GM18517 (cell line): ENCODE results near the gene SAP30.

ENCODE experiments used
- ATAC-seq: cut with Tn5 transposase; IDR thresholded peaks from one replicate; pipeline ENCODE4 v1.9.1; 2021; ENCODE audit warnings: mild to moderate bottlenecking, moderate library complexity; ENCODE audit not compliant: unreplicated experiment

SAP30 gene

DNA sequence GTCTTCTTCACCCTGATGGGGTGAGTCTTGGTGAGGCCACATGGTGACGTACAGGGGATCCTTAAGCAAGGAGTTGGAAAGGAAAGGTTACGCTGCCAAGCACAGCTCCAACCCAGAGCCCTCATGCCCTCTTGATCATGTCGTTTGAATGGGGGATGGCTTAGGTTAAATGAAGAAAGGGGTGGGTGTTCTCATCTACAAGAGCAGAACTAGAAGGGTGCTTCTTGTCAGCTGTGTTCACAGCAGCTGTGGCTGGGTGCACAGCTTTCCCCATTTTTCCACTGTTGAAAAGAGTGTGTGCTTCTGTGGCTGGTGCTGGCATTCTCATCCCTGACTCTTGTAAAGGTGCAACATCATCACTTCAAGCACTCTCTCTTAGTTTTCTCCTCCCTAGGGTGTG is 43.7 kb downstream of the SAP30 start:
- no peak for ATAC-seq

DNA sequence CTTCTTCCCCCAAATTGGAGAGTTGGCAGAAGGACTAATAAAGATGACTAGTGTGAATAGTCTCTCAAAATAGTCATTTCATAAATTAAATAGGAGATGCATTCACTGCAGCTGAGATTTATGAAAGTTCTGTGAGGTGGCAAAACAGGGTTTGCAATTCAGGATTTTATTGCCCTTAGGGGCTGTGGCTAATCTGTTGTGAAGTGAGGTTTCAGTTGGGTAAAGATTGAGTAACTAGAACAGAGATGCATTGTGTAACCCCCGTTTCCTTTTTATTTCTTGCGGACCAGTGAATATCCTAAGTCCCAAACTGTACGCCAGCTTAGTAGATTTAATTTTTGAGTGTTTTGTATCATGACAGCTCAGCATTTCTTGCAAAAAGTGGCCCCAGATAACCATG is 44.3 kb downstream of the SAP30 start:
- ATAC-seq = no peak

GRCh38 chr4:173415885-173416653 is 45.3 kb downstream of the SAP30 start:
- no peak for ATAC-seq

DNA sequence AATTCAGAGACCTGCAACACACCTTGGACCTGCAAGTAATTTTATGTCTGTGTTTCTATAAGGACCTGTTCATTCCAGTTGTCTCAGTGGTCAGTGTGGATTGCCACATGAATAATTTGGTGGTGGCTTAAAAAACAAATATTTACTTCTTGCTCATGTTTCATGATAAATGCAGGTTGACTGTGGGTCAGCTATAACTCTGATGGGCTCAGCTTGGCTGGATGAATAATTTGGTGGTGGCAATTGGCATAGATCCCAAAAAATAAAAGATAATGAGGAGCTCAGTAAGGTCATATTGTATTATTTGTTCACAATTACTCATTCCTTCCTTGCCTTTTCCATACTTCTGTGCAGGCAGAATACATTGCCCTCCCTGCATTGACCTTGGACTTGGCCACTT is 47.1 kb downstream of the SAP30 start:
- ATAC-seq = no peak

DNA sequence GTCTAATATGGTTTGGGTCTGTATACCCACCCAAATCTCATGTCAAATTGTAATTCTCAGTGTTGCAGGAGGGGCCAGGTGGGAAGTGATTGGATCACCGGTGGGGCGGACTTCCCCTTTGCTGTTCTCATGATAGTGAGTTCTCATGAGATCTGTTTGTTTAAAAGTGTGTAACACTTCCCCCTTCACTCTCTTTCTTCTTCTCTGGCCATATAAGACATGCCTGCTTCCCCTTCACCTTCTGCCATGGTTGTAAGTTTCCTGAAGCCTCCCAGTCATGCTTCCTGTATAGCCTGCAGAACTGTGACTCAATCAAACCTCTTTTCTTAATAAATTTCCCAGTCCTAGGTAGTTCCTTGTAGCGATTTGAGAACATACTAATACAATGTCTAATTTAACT is 47.9 kb downstream of the SAP30 start:
- no peak for ATAC-seq

- ATAC-seq = peak; percentile 56
Observed at GRCh38 chr4:173420324-173420752, 49.6 kb downstream of the SAP30 start.

- no peak for ATAC-seq
Observed at GRCh38 chr4:173420801-173421200, 50.0 kb downstream of the SAP30 start.

DNA sequence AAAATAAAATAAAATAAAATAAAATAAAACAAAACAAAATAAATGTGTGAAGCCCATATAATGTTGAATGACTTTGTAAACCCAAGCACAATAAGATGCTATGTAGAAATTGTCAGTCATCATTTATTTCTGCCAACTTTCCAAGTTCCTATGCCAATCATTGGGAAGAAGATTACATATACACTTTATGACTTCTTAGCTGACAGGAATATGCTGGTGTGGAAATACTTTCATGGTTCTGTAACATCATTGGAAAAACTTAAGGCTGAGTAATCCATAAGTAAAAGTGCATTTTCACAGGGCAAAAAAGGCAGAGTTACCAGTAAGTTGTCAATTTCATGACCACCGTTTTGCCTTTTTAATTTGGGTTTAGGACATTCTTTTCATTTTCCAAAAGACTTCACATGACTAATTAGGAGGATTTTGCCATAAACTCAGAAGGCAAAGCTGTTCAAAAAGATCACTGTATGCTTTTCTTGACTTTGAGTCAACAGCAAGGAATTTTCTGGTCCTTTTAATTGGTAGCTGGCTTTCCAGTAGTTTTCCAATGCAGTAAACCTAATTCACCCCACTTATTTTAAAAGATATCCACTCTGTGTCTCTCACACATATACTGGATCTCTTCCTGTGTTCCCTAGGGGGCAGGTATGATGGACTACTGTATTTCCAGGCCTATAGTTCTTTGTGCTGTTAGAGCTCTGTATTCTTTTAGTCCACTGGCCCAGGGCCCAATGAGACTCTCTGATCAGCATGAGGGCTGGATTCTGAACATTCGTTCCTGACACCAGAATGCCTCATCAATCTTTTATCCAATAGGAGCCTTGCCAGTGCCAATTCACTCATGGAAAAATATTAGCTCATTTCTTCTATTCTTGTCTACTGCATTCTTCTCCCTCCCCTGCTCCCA is 54.4 kb downstream of the SAP30 start:
- no peak for ATAC-seq

GRCh38 chr4:173426064-173426463 is 55.3 kb downstream of the SAP30 start:
- ATAC-seq = no peak
